ENCODE results near the gene MESD.

- TF ChIP-seq CTCF (conservative IDR thresholded peaks at IDR 0.05) (no peak), EZH2 (IDR thresholded peaks at IDR 0.05; ENCODE audit: low read depth) (no peak)
Observed at GRCh38 chr15:81002331-81003096, 12.9 kb upstream of the MESD start.

Measured in PC-9 (cell line).